Endodermal cell (in vitro differentiated cells): ENCODE data around the gene SACS. TPM values are rescaled to one million over a fixed set of nuclear protein-coding genes. Genes with fewer than 3 reads are reported as not detected.

Experiments used
- DNase-seq: peaks from one replicate; pipeline ENCODE4 v3.0.0-alpha.2; 2017
- H3K27ac ChIP-seq: 2 replicates; pipeline ENCODE4 v1.5.1; 2013; ENCODE audit warnings: mild to moderate bottlenecking, low read depth, low read length, moderate library complexity
- H3K27me3 ChIP-seq: 2 replicates; pipeline ENCODE4 v1.6.1; 2013; ENCODE audit warnings: mild to moderate bottlenecking, low read length, moderate library complexity; ENCODE audit not compliant: insufficient read depth, control insufficient read depth, poor library complexity, severe bottlenecking
- H3K36me3 ChIP-seq: 2 replicates; pipeline ENCODE4 v1.7.0; 2013; ENCODE audit warnings: mild to moderate bottlenecking, low read length, moderate library complexity; ENCODE audit not compliant: control insufficient read depth, insufficient read depth
- H3K4me1 ChIP-seq: one replicate; pipeline ENCODE4 v1.7.0; 2013; ENCODE audit warnings: low read length; ENCODE audit not compliant: control insufficient read depth, insufficient read depth
- H3K4me3 ChIP-seq: 2 replicates; pipeline ENCODE4 v1.5.1; 2013; ENCODE audit warnings: mild to moderate bottlenecking, low read length, moderate library complexity
- H3K9ac ChIP-seq: 2 replicates; pipeline ENCODE4 v1.6.1; 2013; ENCODE audit warnings: mild to moderate bottlenecking, low read length, moderate library complexity; ENCODE audit not compliant: poor library complexity, severe bottlenecking; ENCODE audit errors: extremely low read depth
- H3K9me3 ChIP-seq: 2 replicates; pipeline ENCODE4 v1.6.1; 2013; ENCODE audit warnings: mild to moderate bottlenecking, low read length, moderate library complexity; ENCODE audit not compliant: control insufficient read depth
- H3K27ac Mint-ChIP-seq: 2 replicates; pipeline ENCODE4 v1.8.0; 2020; ENCODE audit warnings: mixed read lengths
- H3K27me3 Mint-ChIP-seq: 2 replicates; pipeline ENCODE4 v1.8.0; 2021; ENCODE audit warnings: mild to moderate bottlenecking, mixed read lengths; ENCODE audit not compliant: insufficient read depth
- H3K36me3 Mint-ChIP-seq: 2 replicates; pipeline ENCODE4 v1.8.0; 2020; ENCODE audit warnings: low read depth, mixed read lengths
- H3K4me1 Mint-ChIP-seq: 2 replicates; pipeline ENCODE4 v1.8.0; 2020; ENCODE audit warnings: mixed read lengths
- H3K4me3 Mint-ChIP-seq: 2 replicates; pipeline ENCODE4 v1.8.0; 2020; ENCODE audit warnings: mild to moderate bottlenecking, moderate library complexity, mixed read lengths
- H3K9me3 Mint-ChIP-seq: 2 replicates; pipeline ENCODE4 v1.8.0; 2020; ENCODE audit warnings: mild to moderate bottlenecking, mixed read lengths
- CTCF ChIP-seq: fragments of 200-600 bp; sonication (generic); conservative IDR thresholded peaks from 2 replicates; pipeline ENCODE4 v1.5.0; 2021; ENCODE audit warnings: antibody characterized with exemption, mild to moderate bottlenecking
- WGBS, 2 experiments: methylation state at CpG; one replicate each; pipeline versions ENCODE4 v1.1.5 to v1.1.7; 2013; ENCODE audit warnings: missing lambda C conversion rate in 2 of 2, mixed read lengths in 1 of 2; ENCODE audit not compliant: insufficient coverage in 1 of 2, insufficient read length in 1 of 2; 5-methylcytosine and 5-hydroxymethylcytosine counted together
- total RNA-seq, 2 donors: library from RNA; stranded (reverse); fragmentation: NEBNext Ultra II Directional in 1 of 2; extraction: Animal tissue kit (Norgen Biotek cat#: 25700) in 1 of 2; gene quantifications; 2 replicates in 1 of 2; 3 replicates in 1 of 2; pipeline ENCODE4 v1.2.1, GENCODE V29; 2021

Gene SACS
- total RNA-seq, 2 donors from 2014 or later = 17.6 to 22.3 TPM

- Histone ChIP-seq H3K4me1 (peaks cover 4% of the 10 kb centered on the region), H3K9ac (no peak overlapping the region), H3K27ac (peak overlapping the region; percentile 61), H3K27me3 (peaks cover 12% of the 10 kb centered on the region), H3K9me3 (no peaks in the 10 kb centered on the region), H3K36me3 (no peaks in the 10 kb centered on the region), H3K4me3 (no peak overlapping the region)
- H3K9me3 Mint-ChIP-seq = no peaks in the 10 kb centered on the region
- peaks cover 29% of the 10 kb centered on the region for H3K4me1 Mint-ChIP-seq
- peaks cover 12% of the 10 kb centered on the region for H3K27me3 Mint-ChIP-seq
- TF ChIP-seq CTCF = no peak
- WGBS, 2 experiments = 62 to 68% methylated on average over 6 to 9 of the region's 9 CpGs
- DNase-seq = peak; percentile 59
- no peak overlapping the region for H3K27ac Mint-ChIP-seq
- H3K4me3 Mint-ChIP-seq = no peak overlapping the region
- H3K36me3 Mint-ChIP-seq = no peaks in the 10 kb centered on the region
These were observed 36.5 kb upstream of the SACS start for GRCh38 chr13:23469951-23470421.

- Histone ChIP-seq H3K27me3 (peaks cover 15% of the 10 kb centered on the region), H3K4me1 (peaks cover 4% of the 10 kb centered on the region), H3K36me3 (no peaks in the 10 kb centered on the region), H3K27ac (no peak overlapping the region), H3K9ac (no peak overlapping the region), H3K4me3 (no peak overlapping the region), H3K9me3 (no peaks in the 10 kb centered on the region)
- H3K4me1 Mint-ChIP-seq = peaks cover 29% of the 10 kb centered on the region
- H3K4me3 Mint-ChIP-seq = no peak overlapping the region
- H3K27me3 Mint-ChIP-seq = peaks cover 21% of the 10 kb centered on the region
- DNase-seq = no peak
- no peak for TF ChIP-seq CTCF
- no peak overlapping the region for H3K27ac Mint-ChIP-seq
- H3K9me3 Mint-ChIP-seq = no peaks in the 10 kb centered on the region
- no peaks in the 10 kb centered on the region for H3K36me3 Mint-ChIP-seq
- 94 to 100% methylated on average over 2 to 3 of the region's 3 CpGs for WGBS, 2 experiments
These were observed 35.3 kb upstream of the SACS start for GRCh38 chr13:23468811-23469210.

GRCh38 chr13:23467932-23468278, 34.4 kb upstream of the SACS start:
- H3K27ac ChIP-seq = no peak overlapping the region
- Mint-ChIP-seq H3K9me3 (no peaks in the 10 kb centered on the region), H3K4me1 (peaks cover 26% of the 10 kb centered on the region)

More at GRCh38 chr13:23467932-23468278, 34.4 kb upstream of the SACS start:
- Histone ChIP-seq H3K9ac (no peak overlapping the region), H3K36me3 (no peaks in the 10 kb centered on the region), H3K27me3 (peaks cover 15% of the 10 kb centered on the region), H3K4me1 (peaks cover 4% of the 10 kb centered on the region), H3K9me3 (no peaks in the 10 kb centered on the region), H3K4me3 (no peak overlapping the region)
- Mint-ChIP-seq H3K36me3 (no peaks in the 10 kb centered on the region), H3K4me3 (no peak overlapping the region), H3K27me3 (peaks cover 28% of the 10 kb centered on the region), H3K27ac (no peak overlapping the region)
- no peak for DNase-seq
- TF ChIP-seq CTCF = no peak
- WGBS, 2 experiments = 100% methylated on average over 1 to 2 of the region's 3 CpGs
